IMR-90 (cell line): ENCODE measurements around the gene MRGPRD. TPM values are rescaled to one million over a fixed set of nuclear protein-coding genes. Genes with fewer than 3 reads are reported as not detected.

Experiments
- ATAC-seq: fragments of 200-7000 bp; cut with Tn5 transposase; 2 replicates; pipeline ENCODE4 v1.9.1; 2020; ENCODE audit warnings: low read depth, mild to moderate bottlenecking, moderate library complexity
- BruUV-seq: library from RNA; stranded (reverse); fragments of 400-500 nt; replicated peaks from 2 replicates; lab custom pipeline; 2021; lab: Mats Ljungman, UMichigan
- CTCF ChIA-PET: fragments of 300-600 bp; formaldehyde crosslinking; extraction: SDS; loops from one replicate; lab custom pipeline; 2021; ENCODE audit warnings: antibody characterized with exemption; lab: Yijun Ruan, JAX
- POLR2A ChIA-PET: fragments of 300-600 bp; sonication (Branson Sonifier 250); formaldehyde crosslinking; loops from one replicate; lab custom pipeline; 2022; ENCODE audit warnings: antibody characterized with exemption; ENCODE audit not compliant: unreplicated experiment; lab: Charles Lee
- DNase-seq: peaks from one replicate; pipeline ENCODE4 v3.0.0; 2013
- H2AFZ ChIP-seq: replicated peaks from 2 replicates; pipeline ENCODE3; 2013; ENCODE audit warnings: low read length, mild to moderate bottlenecking; ENCODE audit not compliant: poor library complexity
- H2AK5ac ChIP-seq: 2 replicates; pipeline ENCODE4 v1.6.1; 2013; ENCODE audit warnings: low read depth, low read length, inconsistent platforms
- H2AK9ac ChIP-seq: replicated peaks from 2 replicates; pipeline ENCODE3; 2013; ENCODE audit warnings: mild to moderate bottlenecking, low read depth, low read length, moderate library complexity; ENCODE audit not compliant: poor library complexity
- H2BK120ac ChIP-seq: 2 replicates; pipeline ENCODE4 v1.6.1; 2013; ENCODE audit warnings: low read depth, low read length, inconsistent platforms
- H2BK15ac ChIP-seq: 3 replicates; pipeline ENCODE4 v1.6.1; 2013; ENCODE audit warnings: low read depth, low read length, inconsistent platforms
- H2BK20ac ChIP-seq: 2 replicates; pipeline ENCODE4 v1.6.1; 2013; ENCODE audit warnings: low read depth, mild to moderate bottlenecking, inconsistent platforms, low read length, moderate library complexity
- H2BK5ac ChIP-seq: 2 replicates; pipeline ENCODE4 v1.6.1; 2013; ENCODE audit warnings: mild to moderate bottlenecking, low read depth, low read length, inconsistent platforms; ENCODE audit not compliant: poor library complexity, severe bottlenecking
- H3K14ac ChIP-seq: replicated peaks from 2 replicates; pipeline ENCODE4 v1.6.1; 2013; ENCODE audit warnings: low read depth, low read length, inconsistent platforms
- H3K18ac ChIP-seq: 2 replicates; pipeline ENCODE4 v1.6.1; 2013; ENCODE audit warnings: low read depth, low read length, control low read depth
- H3K23ac ChIP-seq: 2 replicates; pipeline ENCODE4 v1.6.1; 2013; ENCODE audit warnings: low read depth, low read length, inconsistent platforms
- H3K27ac ChIP-seq: 2 replicates; pipeline ENCODE4 v1.5.1; 2013; ENCODE audit warnings: mild to moderate bottlenecking, control low read depth, low read length; ENCODE audit not compliant: insufficient read depth
- H3K27me3 ChIP-seq: 2 replicates; pipeline ENCODE4 v1.6.1; 2013; ENCODE audit warnings: low read length; ENCODE audit not compliant: control insufficient read depth, insufficient read depth
- H3K36me3 ChIP-seq: 2 replicates; pipeline ENCODE4 v1.6.1; 2013; ENCODE audit warnings: low read length, mixed read lengths; ENCODE audit not compliant: control insufficient read depth, insufficient read depth
- H3K4ac ChIP-seq: 2 replicates; pipeline ENCODE4 v1.6.1; 2013; ENCODE audit warnings: low read depth, low read length, inconsistent platforms
- H3K4me1 ChIP-seq: 2 replicates; pipeline ENCODE4 v1.6.1; 2013; ENCODE audit warnings: low read length, mixed read lengths; ENCODE audit not compliant: control insufficient read depth, insufficient read depth
- H3K4me2 ChIP-seq: 2 replicates; pipeline ENCODE4 v1.6.1; 2013; ENCODE audit warnings: low read depth, mild to moderate bottlenecking, control low read depth, low read length, moderate library complexity
- H3K4me3 ChIP-seq: 2 replicates; pipeline ENCODE4 v1.5.1; 2013; ENCODE audit warnings: low read depth, mild to moderate bottlenecking, control low read depth, low read length, moderate library complexity; ENCODE audit not compliant: insufficient read depth
- H3K56ac ChIP-seq: 2 replicates; pipeline ENCODE4 v1.6.1; 2013; ENCODE audit warnings: low read length, inconsistent platforms; ENCODE audit not compliant: insufficient read depth; ENCODE audit errors: extremely low read depth
- H3K79me1 ChIP-seq, 2 experiments: 2 replicates each; pipeline ENCODE4 v1.6.1; 2013; ENCODE audit warnings: low read length in 2 of 2, inconsistent platforms in 1 of 2, low read depth in 1 of 2
- H3K9ac ChIP-seq: 2 replicates; pipeline ENCODE4 v1.6.1; 2013; ENCODE audit warnings: low read depth, low read length, control low read depth
- H3K9me1 ChIP-seq: 2 replicates; pipeline ENCODE4 v1.6.1; 2013; ENCODE audit warnings: low read length, inconsistent platforms; ENCODE audit not compliant: insufficient read depth
- H3K9me3 ChIP-seq: 2 replicates; pipeline ENCODE4 v1.6.1; 2013; ENCODE audit warnings: low read length; ENCODE audit not compliant: control insufficient read depth, insufficient read depth
- H4K20me1 ChIP-seq: 2 replicates; pipeline ENCODE4 v1.6.1; 2013; ENCODE audit warnings: low read length, inconsistent platforms; ENCODE audit not compliant: insufficient read depth
- H4K5ac ChIP-seq: 2 replicates; pipeline ENCODE4 v1.6.1; 2013; ENCODE audit warnings: mild to moderate bottlenecking, low read depth, low read length, control low read depth
- H4K8ac ChIP-seq, 2 experiments: 2 replicates each; pipeline ENCODE4 v1.6.1; 2013; ENCODE audit warnings: low read depth in 2 of 2, low read length in 2 of 2, control low read depth in 1 of 2, inconsistent platforms in 1 of 2
- H4K91ac ChIP-seq: 2 replicates; pipeline ENCODE4 v1.6.1; 2013; ENCODE audit warnings: low read depth, low read length, inconsistent platforms; ENCODE audit not compliant: insufficient read depth
- BHLHE40 ChIP-seq: fragments of 150-350 bp; IDR thresholded peaks from 2 replicates; pipeline ENCODE4 v1.6.1; 2016; ENCODE audit warnings: mild to moderate bottlenecking, low read depth, low read length
- MAZ ChIP-seq: IDR thresholded peaks from 2 replicates; pipeline ENCODE4 v1.6.1; 2012; ENCODE audit warnings: low read depth, mild to moderate bottlenecking, low read length, improper control_type of control experiment, moderate library complexity, borderline replicate concordance
- NFE2L2 ChIP-seq: fragments of 150-350 bp; IDR thresholded peaks from 2 replicates; pipeline ENCODE4 v1.6.1; 2016; ENCODE audit warnings: low read depth, mild to moderate bottlenecking, low read length
- POLR2A ChIP-seq: IDR thresholded peaks from 2 replicates; pipeline ENCODE4 v1.6.1; 2012; ENCODE audit warnings: mild to moderate bottlenecking, low read depth, low read length
- RCOR1 ChIP-seq: IDR thresholded peaks from 2 replicates; pipeline ENCODE4 v1.6.1; 2012; ENCODE audit warnings: mild to moderate bottlenecking, low read length, improper control_type of control experiment; ENCODE audit not compliant: insufficient replicate concordance
- RFX5 ChIP-seq: IDR thresholded peaks from 2 replicates; pipeline ENCODE4 v1.8.0; 2012; ENCODE audit warnings: low read depth, mild to moderate bottlenecking, low read length, moderate library complexity
- USF2 ChIP-seq: fragments of 150-350 bp; IDR thresholded peaks from 2 replicates; pipeline ENCODE4 v1.6.1; 2017; ENCODE audit warnings: mild to moderate bottlenecking, antibody characterized with exemption, low read length, low read depth
- WGBS, 2 experiments: methylation state at CpG; one replicate each; pipeline versions ENCODE4 v1.1.5 to v1.1.7; 2013; ENCODE audit warnings: missing lambda C conversion rate in 2 of 2; ENCODE audit not compliant: insufficient read length in 1 of 2; ENCODE audit errors: extremely low coverage in 2 of 2; 5-methylcytosine and 5-hydroxymethylcytosine counted together
- dilution Hi-C: fragments of 300-500 bp; cut with HindIII; formaldehyde crosslinking; loops from one replicate; pipeline ENCODE4 v1.14.3; 2018; ENCODE audit warnings: low sequenced_read_pairs; ENCODE audit not compliant: unreplicated experiment
- in situ Hi-C: fragments of 300-500 bp; cut with MboI; formaldehyde crosslinking; loops from 3 replicates; pipeline ENCODE4 v1.14.3; 2019; ENCODE audit warnings: low sequenced_read_pairs, inconsistent platforms, mixed read lengths
- intact Hi-C: fragments of 100-400 bp; cut with micrococcal nuclease; formaldehyde crosslinking; loops from 2 replicates; pipeline ENCODE4 v1.10.0; 2022
- polyA plus RNA-seq, 3 experiments: library from polyadenylated mRNA; depleted of rRNA; stranded (reverse); fragments of >200 nt; gene quantifications; 2 replicates each; pipeline ENCODE4 v1.2.3, GENCODE V29; 2012; ENCODE audit warnings: low replicate concordance in 1 of 3
- total RNA-seq: library from RNA; depleted of rRNA; stranded (reverse); fragments of >200 nt; gene quantifications from 2 replicates; pipeline ENCODE4 v1.2.3, GENCODE V29; 2012
- TF ChIP-seq, protein P1 (sequence below): fragments of 150-350 bp; IDR thresholded peaks from 2 replicates; pipeline ENCODE4 v1.6.1; 2016; ENCODE audit warnings: low read depth, mild to moderate bottlenecking, low read length, moderate library complexity, borderline replicate concordance

Gene MRGPRD
- total and polyA plus RNA-seq, 2 of the 4 experiments (the other 2 are of a cell fraction) = not detected

GRCh38 chr11:69014898-69015549 is 34.2 kb upstream of the MRGPRD start:
- Histone ChIP-seq H4K91ac (peak overlapping the region; percentile 89), H2AFZ (peak overlapping the region; percentile 81), H3K9ac (peak overlapping the region; percentile 65), H4K8ac (peak overlapping the region; percentile 81 to 91), H2BK20ac (peak overlapping the region; percentile 70), H3K4me2 (peak overlapping the region; percentile 28; the same call in 1 of the 2 replicates), H3K9me1 (peaks cover 8% of the 10 kb centered on the region; the same call in 1 of the 2 replicates), H2BK5ac (peak overlapping the region; percentile 63), H2BK15ac (peak overlapping the region; percentile 50), H3K14ac (peak overlapping the region; percentile 78), H3K56ac (peak overlapping the region; percentile 42), H4K20me1 (no peaks in the 10 kb centered on the region), H3K27ac (peak overlapping the region; percentile 89), H3K27me3 (no peaks in the 10 kb centered on the region), H3K18ac (peak overlapping the region; percentile 75), H4K5ac (peak overlapping the region; percentile 72), H3K4me3 (no peak overlapping the region), H3K36me3 (no peaks in the 10 kb centered on the region), H3K4me1 (peaks cover 30% of the 10 kb centered on the region), H3K9me3 (no peaks in the 10 kb centered on the region), H3K4ac (peak overlapping the region; percentile 89), H2BK120ac (peak overlapping the region; percentile 89), H2AK9ac (peak overlapping the region; percentile 85), H3K23ac (peak overlapping the region; percentile 63), H2AK5ac (peak overlapping the region; percentile 50), H3K79me1 (peaks cover 13 to 27% of the 10 kb centered on the region in 2 experiments; a peak in 3 of 4 replicates)
- POLR2A ChIA-PET = interaction anchor here (0.9 kb wide), 1 partner anchor 29 kb away, joined by 3 read pairs; no protein-coding TSS in a partner anchor
- ATAC-seq = no peak
- CTCF ChIA-PET = interaction anchor here (0.5 kb wide), 1 partner anchor 735 kb away, joined by 4 read pairs; no protein-coding TSS in a partner anchor
- intact Hi-C loops (loop anchor here (5.0 kb wide), 1 partner anchor 173 kb away; the partner anchor contains the start of gene CPT1A), dilution Hi-C loops (no loop called here), in situ Hi-C loops (no loop called here)
- TF ChIP-seq RCOR1 = no peak
- TF ChIP-seq NFE2L2 = no peak
- TF ChIP-seq, protein P1, sequence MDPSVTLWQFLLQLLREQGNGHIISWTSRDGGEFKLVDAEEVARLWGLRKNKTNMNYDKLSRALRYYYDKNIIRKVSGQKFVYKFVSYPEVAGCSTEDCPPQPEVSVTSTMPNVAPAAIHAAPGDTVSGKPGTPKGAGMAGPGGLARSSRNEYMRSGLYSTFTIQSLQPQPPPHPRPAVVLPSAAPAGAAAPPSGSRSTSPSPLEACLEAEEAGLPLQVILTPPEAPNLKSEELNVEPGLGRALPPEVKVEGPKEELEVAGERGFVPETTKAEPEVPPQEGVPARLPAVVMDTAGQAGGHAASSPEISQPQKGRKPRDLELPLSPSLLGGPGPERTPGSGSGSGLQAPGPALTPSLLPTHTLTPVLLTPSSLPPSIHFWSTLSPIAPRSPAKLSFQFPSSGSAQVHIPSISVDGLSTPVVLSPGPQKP = no peak
- TF ChIP-seq USF2 = no peak
- TF ChIP-seq RFX5 = no peak
- no peak for TF ChIP-seq POLR2A
- no peak for TF ChIP-seq MAZ
- TF ChIP-seq BHLHE40 = no peak
- 70% methylated on average over 4 of the region's 9 CpGs; no CpG with 5 or more reads in 1 of the 2 experiments for WGBS, 2 experiments
- no TSS peak for BruUV-seq
- DNase-seq = no peak
